ENCODE measurements around the gene CDC7. TPM values are rescaled to one million over a fixed set of nuclear protein-coding genes. Genes with fewer than 3 reads are reported as not detected.

CDC7 gene
- total RNA-seq, 4 donors from 2014 or later = 1.6 to 2.6 (median 2.2) TPM

DNA sequence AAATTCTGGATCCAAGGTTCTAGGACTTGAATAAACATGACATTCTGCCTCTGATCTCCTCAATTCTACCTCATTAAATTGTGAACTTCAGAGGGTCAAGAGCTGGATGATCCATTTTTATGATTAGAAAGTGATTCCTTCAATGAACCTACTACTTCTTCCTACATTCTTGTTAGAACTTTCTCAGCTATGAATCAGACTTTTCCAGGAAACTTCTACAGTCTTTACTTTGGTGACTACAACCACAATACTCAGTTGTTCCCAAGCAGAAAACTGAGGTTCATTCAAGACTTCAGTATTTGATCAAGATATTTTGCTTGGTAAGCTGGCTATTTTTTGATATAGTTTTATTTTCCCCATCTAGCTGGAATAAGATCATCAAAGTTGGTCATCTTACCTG lies 51.4 kb downstream of the CDC7 start:
- intact Hi-C loops (cut with DNase I) = no loop called here

DNA sequence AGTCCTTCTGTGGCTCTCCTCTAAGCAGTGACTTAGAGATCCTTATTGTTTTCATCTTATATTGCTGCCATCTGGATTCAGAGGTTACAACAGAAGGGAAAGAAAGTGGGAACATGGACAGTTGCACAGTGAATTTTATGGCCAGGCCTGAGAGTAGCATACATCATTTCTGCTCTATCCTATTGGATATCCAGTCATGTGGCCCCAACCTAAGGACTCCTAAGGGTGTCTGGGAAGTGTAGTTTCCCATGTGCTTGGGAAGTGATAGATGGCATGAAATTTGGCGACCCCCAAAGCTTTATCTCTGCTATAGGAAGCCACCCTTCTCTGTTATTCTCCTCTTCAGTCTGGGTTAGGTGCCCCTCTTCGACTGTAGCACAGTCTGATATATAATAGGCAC lies 51.9 kb downstream of the CDC7 start:
- Histone ChIP-seq H3K27ac (no peak overlapping the region), H3K27me3 (no peaks in the 10 kb centered on the region), H3K36me3 (no peaks in the 10 kb centered on the region), H3K4me1 (peaks cover 0 to 18% of the 10 kb centered on the region in 2 donors), H3K9me3 (no peaks in the 10 kb centered on the region), H3K4me3 (replicated peaks in 1 of 3) (no peak overlapping the region)
- TF ChIP-seq POLR2A (IDR thresholded peaks at IDR 0.05) = no peak
- TF ChIP-seq, protein P1, sequence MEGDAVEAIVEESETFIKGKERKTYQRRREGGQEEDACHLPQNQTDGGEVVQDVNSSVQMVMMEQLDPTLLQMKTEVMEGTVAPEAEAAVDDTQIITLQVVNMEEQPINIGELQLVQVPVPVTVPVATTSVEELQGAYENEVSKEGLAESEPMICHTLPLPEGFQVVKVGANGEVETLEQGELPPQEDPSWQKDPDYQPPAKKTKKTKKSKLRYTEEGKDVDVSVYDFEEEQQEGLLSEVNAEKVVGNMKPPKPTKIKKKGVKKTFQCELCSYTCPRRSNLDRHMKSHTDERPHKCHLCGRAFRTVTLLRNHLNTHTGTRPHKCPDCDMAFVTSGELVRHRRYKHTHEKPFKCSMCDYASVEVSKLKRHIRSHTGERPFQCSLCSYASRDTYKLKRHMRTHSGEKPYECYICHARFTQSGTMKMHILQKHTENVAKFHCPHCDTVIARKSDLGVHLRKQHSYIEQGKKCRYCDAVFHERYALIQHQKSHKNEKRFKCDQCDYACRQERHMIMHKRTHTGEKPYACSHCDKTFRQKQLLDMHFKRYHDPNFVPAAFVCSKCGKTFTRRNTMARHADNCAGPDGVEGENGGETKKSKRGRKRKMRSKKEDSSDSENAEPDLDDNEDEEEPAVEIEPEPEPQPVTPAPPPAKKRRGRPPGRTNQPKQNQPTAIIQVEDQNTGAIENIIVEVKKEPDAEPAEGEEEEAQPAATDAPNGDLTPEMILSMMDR (IDR thresholded peaks at IDR 0.05) = no peak
- intact Hi-C loops (cut with DNase I) = no loop called here
- no peak for DNase-seq
- whole genome bisulfite sequencing, 2 donors = 81 to 82% methylated on average over 2 of the region's 2 CpGs

More for the DNA sequence above, 51.4 kb downstream of the CDC7 start:
- H3K27me3 ChIP-seq = no peaks in the 10 kb centered on the region
- H3K4me3 ChIP-seq (replicated peaks in 1 of 3) = no peak overlapping the region
- H3K36me3 ChIP-seq = no peaks in the 10 kb centered on the region
- peaks cover 0 to 18% of the 10 kb centered on the region in 2 donors for H3K4me1 ChIP-seq
- H3K9me3 ChIP-seq = no peaks in the 10 kb centered on the region
- TF ChIP-seq, protein P1 (IDR thresholded peaks at IDR 0.05) = no peak
- TF ChIP-seq POLR2A (IDR thresholded peaks at IDR 0.05) = no peak
- no peak for DNase-seq
- no peak overlapping the region for H3K27ac ChIP-seq

DNA sequence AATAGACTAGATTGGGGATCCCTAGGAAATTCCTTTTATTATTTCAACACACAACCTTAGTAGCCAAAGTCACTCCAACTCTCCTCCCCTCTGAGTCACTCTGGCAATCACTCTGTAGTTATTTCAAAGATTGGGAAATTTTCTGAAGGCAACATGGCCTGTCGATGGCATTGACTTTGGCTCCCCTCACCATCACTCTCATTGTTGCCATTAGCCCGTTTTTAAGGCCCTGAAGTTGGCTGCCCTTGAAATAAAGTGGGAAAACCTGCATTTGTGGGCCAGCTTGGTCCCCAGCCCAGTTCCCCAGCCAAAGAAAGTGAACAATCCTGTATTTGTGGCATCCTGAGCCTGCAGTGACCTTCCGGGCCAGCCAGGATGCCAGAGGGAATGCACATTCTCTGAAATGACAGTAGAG lies 52.5 kb downstream of the CDC7 start:
- Histone ChIP-seq H3K4me3 (replicated peaks in 1 of 3) (no peak overlapping the region), H3K4me1 (peaks cover 0 to 18% of the 10 kb centered on the region in 2 donors), H3K36me3 (no peaks in the 10 kb centered on the region), H3K27me3 (no peaks in the 10 kb centered on the region), H3K9me3 (no peaks in the 10 kb centered on the region), H3K27ac (no peak overlapping the region)
- DNase-seq = no peak
- no peak for TF ChIP-seq POLR2A (IDR thresholded peaks at IDR 0.05)
- TF ChIP-seq, protein P1 (IDR thresholded peaks at IDR 0.05) = no peak
- 57 to 77% methylated on average over 3 of the region's 3 CpGs for WGBS, 2 donors
- intact Hi-C loops (cut with DNase I) = no loop called here

DNA sequence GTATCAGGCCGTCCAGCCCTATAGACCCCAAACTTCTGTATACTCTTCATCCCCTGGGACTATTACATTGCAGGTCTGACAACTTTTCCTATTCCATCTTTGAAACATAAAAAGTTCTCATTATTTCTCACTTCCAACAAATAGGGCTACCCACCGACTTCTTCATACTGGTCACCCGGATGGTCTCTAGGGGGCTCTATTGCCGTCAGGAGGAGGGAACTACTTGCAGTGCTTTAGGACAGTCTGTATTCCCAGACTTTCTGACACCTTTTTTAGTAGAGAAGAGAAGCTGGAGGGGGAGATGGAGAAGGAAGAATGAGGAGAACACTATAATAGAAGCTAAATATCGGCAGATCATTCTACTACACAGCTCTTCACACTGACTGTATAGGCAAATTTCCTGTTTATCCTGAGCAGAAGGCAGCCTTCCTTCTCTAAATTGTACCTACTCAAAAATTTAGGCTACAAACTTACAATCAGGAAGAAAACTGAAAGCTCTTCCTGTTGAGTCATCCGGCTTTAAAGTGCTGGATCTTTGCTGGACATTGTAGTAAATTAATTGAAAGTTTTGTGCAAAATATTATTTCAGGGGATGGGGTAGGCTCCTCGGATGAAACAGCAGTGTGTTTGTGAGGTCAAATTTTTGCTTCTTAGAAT lies 54.6 kb downstream of the CDC7 start:
- TF ChIP-seq POLR2A (IDR thresholded peaks at IDR 0.05) = no peak
- TF ChIP-seq, protein P1 (IDR thresholded peaks at IDR 0.05) = peak in 1 of 6 experiments; percentile 51
- WGBS, 2 donors = 69 to 80% methylated on average over 7 of the region's 7 CpGs

DNA sequence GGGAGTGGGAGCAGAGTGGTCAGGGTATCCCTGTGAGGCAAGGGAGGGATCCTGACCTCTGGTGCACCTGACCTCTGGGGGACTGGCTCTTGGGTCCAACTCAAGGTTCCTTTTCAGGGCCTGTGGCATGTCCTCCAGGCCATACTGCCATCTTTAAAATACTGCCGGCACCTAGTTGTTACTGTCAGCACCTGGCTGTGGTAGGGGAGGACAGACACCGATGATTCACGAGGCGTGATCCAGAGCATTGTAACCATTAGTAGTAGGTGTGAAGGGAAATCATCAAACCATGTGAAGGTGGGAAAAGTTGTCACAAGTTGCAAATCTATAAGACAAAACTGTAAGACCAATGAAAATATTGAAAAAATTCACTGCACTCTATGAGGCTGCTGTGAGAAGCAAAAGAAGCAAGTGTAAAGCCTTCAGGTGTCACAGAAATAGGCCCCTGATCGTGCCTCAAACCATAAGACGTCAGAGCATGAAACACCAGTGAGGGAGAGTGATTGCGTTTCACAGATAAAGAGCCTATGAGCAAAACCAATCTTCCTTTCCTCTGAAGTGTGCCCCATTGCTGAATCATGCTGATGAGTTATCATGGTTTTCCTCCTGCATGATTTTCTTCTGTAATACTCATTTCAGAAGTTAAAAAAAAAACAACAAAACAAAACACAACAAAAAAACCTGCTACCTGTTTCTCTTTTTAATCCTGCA lies 55.3 kb downstream of the CDC7 start:
- H3K4me1 ChIP-seq = peaks cover 0 to 13% of the 10 kb centered on the region in 2 donors
- no peak overlapping the region for H3K27ac ChIP-seq
- WGBS, 2 donors = 76 to 79% methylated on average over 7 of the region's 7 CpGs
- no peak for TF ChIP-seq POLR2A (IDR thresholded peaks at IDR 0.05)
- TF ChIP-seq, protein P1 (IDR thresholded peaks at IDR 0.05) = no peak
- no peaks in the 10 kb centered on the region for H3K36me3 ChIP-seq
- no peaks in the 10 kb centered on the region for H3K9me3 ChIP-seq
- intact Hi-C loops (cut with DNase I) = no loop called here
- H3K27me3 ChIP-seq = no peaks in the 10 kb centered on the region
- no peak overlapping the region for H3K4me3 ChIP-seq (replicated peaks in 1 of 3)
- DNase-seq = no peak

More for the DNA sequence above, 54.6 kb downstream of the CDC7 start:
- no peaks in the 10 kb centered on the region for H3K27me3 ChIP-seq
- intact Hi-C loops (cut with DNase I) = no loop called here
- no peak overlapping the region for H3K4me3 ChIP-seq (replicated peaks in 1 of 3)
- no peak for DNase-seq
- H3K27ac ChIP-seq = no peak overlapping the region
- H3K36me3 ChIP-seq = no peaks in the 10 kb centered on the region
- no peaks in the 10 kb centered on the region for H3K9me3 ChIP-seq
- H3K4me1 ChIP-seq = peaks cover 0 to 13% of the 10 kb centered on the region in 2 donors
